Motor neuron (in vitro differentiated cells): Measurements from ENCODE around the gene RNF130. TPM values are rescaled to one million over a fixed set of nuclear protein-coding genes. Genes with fewer than 3 reads are reported as not detected.

Experiments used
- ATAC-seq, 8 experiments: fragments of 200-7000 bp; cut with Tn5 transposase; replicated peaks in 6 of 8; 2 replicates each; pipeline ENCODE4 v1.8.0; 2021; ENCODE audit warnings: mild to moderate bottlenecking in 8 of 8, moderate library complexity in 8 of 8
- H3K27ac ChIP-seq, 2 donors: fragments of 250-450 bp; sonication (Bioruptor Pico); 2 replicates each; pipeline ENCODE4 v1.9.0; 2021; ENCODE audit warnings: antibody characterized with exemption in 2 of 2, mild to moderate bottlenecking in 2 of 2, moderate library complexity in 1 of 2
- H3K4me1 ChIP-seq, 2 donors: fragments of 250-450 bp; sonication (Bioruptor Pico); replicated peaks in 1 of 2; 2 replicates each; pipeline ENCODE4 v1.6.1; 2021; ENCODE audit warnings: antibody characterized with exemption in 2 of 2, mild to moderate bottlenecking in 2 of 2, moderate library complexity in 1 of 2
- H3K4me3 ChIP-seq, 5 donors: fragments of 250-450 bp; sonication (Bioruptor Pico); 2 replicates each; pipeline ENCODE4 v1.9.0; 2021; ENCODE audit warnings: antibody characterized with exemption in 5 of 5, mild to moderate bottlenecking in 5 of 5, moderate library complexity in 4 of 5
- WGBS, 10 experiments: fragments of 450-650 bp; shearing (Covaris generic); methylation state at CpG; one replicate each; pipeline ENCODE4 v1.0.0; 2022; 5-methylcytosine and 5-hydroxymethylcytosine counted together
- in situ Hi-C, 9 experiments: fragments of 400-800 bp; cut with MboI; loops; one replicate each; pipeline ENCODE4 v1.15.0; 2021; ENCODE audit warnings: low sequenced_read_pairs in 9 of 9, low pct_unique_long_range_greater_than_20kb in 2 of 9; ENCODE audit not compliant: unreplicated experiment in 9 of 9
- total RNA-seq, 8 experiments: library from RNA; unstranded; fragments of 300-600 nt; gene quantifications; 2 replicates each; pipeline versions ENCODE4 v1.2.3 to v1.2.4, GENCODE V29; 2022

The RNF130 gene
- total RNA-seq, 8 experiments from 2014 or later = 28.4 to 69.9 (median 49.5) TPM

GRCh38 chr5:180060192-180060591 is 11.4 kb downstream of the RNF130 start:
- in situ Hi-C loops = no loop called here
- no peak overlapping the region for H3K27ac ChIP-seq
- ATAC-seq = no peak
- H3K4me3 ChIP-seq = no peak overlapping the region
- H3K4me1 ChIP-seq = peaks cover 2 to 9% of the 10 kb centered on the region in 2 donors
- WGBS, 10 experiments = 78 to 100% (median 96%) methylated on average over 1 to 7 of the region's 7 CpGs; no CpG with 5 or more reads in 1 of the 10 experiments

- no peak for ATAC-seq
- H3K4me1 ChIP-seq = peaks cover 6 to 9% of the 10 kb centered on the region in 2 donors
- in situ Hi-C loops = no loop called here
These were observed 12.2 kb downstream of the RNF130 start for GRCh38 chr5:180059326-180059725.

GRCh38 chr5:180056153-180056552 is 15.4 kb downstream of the RNF130 start:
- H3K4me1 ChIP-seq = peaks cover 32 to 37% of the 10 kb centered on the region in 2 donors
- H3K4me3 ChIP-seq = no peak overlapping the region
- ATAC-seq = peak in 1 of 8 experiments; percentile 56
- in situ Hi-C loops = no loop called here
- H3K27ac ChIP-seq = no peak overlapping the region
- 86 to 100% (median 100%) methylated on average over 1 of the region's 1 CpG for WGBS, 10 experiments

More at GRCh38 chr5:180059326-180059725, 12.2 kb downstream of the RNF130 start:
- no peak overlapping the region for H3K27ac ChIP-seq
- no peak overlapping the region for H3K4me3 ChIP-seq
- 80 to 96% (median 90%) methylated on average over 1 to 6 of the region's 6 CpGs for WGBS, 10 experiments

- in situ Hi-C loops = no loop called here
- Histone ChIP-seq H3K4me1 (peaks cover 41 to 42% of the 10 kb centered on the region in 2 donors), H3K4me3 (no peak overlapping the region), H3K27ac (no peak overlapping the region)
- ATAC-seq = no peak
- 37 to 83% (median 67%) methylated on average over 1 to 6 of the region's 6 CpGs for WGBS, 10 experiments
These were observed 17.3 kb downstream of the RNF130 start for GRCh38 chr5:180054226-180054625.

GRCh38 chr5:180053061-180053602 is 18.4 kb downstream of the RNF130 start:
- no peak overlapping the region for H3K4me3 ChIP-seq
- H3K27ac ChIP-seq = peak overlapping the region in 1 of 2 donors; percentile 40
- in situ Hi-C loops = no loop called here
- peak in 5 of 8 experiments; percentile 62 to 85 (median 69) for ATAC-seq
- peaks cover 42% of the 10 kb centered on the region in 2 donors for H3K4me1 ChIP-seq
- WGBS, 10 experiments = 51 to 86% (median 82%) methylated on average over 1 to 8 of the region's 8 CpGs; no CpG with 5 or more reads in 1 of the 10 experiments

GRCh38 chr5:180052211-180052818 is 19.2 kb downstream of the RNF130 start:
- 52 to 100% (median 87%) methylated on average over 1 to 5 of the region's 5 CpGs for WGBS, 10 experiments
- H3K27ac ChIP-seq = peak overlapping the region in 1 of 2 donors; percentile 40
- in situ Hi-C loops = no loop called here

GRCh38 chr5:180050121-180050940 is 21.2 kb downstream of the RNF130 start:
- H3K4me1 ChIP-seq = peaks cover 33 to 40% of the 10 kb centered on the region in 2 donors
- WGBS, 10 experiments = 46 to 83% (median 59%) methylated on average over 1 to 9 of the region's 9 CpGs; no CpG with 5 or more reads in 1 of the 10 experiments
- in situ Hi-C loops = no loop called here
- H3K4me3 ChIP-seq = no peak overlapping the region
- H3K27ac ChIP-seq = no peak overlapping the region
- peak in 2 of 8 experiments; percentile 13 to 55 for ATAC-seq

More at GRCh38 chr5:180052211-180052818, 19.2 kb downstream of the RNF130 start:
- no peak overlapping the region for H3K4me3 ChIP-seq
- ATAC-seq = peak in 5 of 8 experiments; percentile 28 to 84 (median 58)
- peaks cover 42% of the 10 kb centered on the region in 2 donors for H3K4me1 ChIP-seq

GRCh38 chr5:180049185-180049548 is 22.4 kb downstream of the RNF130 start:
- peak in 1 of 8 experiments; percentile 23 for ATAC-seq
- in situ Hi-C loops = no loop called here

GRCh38 chr5:180047667-180048066 is 23.9 kb downstream of the RNF130 start:
- peaks cover 18 to 20% of the 10 kb centered on the region in 2 donors for H3K4me1 ChIP-seq
- in situ Hi-C loops = no loop called here
- ATAC-seq = peak in 2 of 8 experiments; percentile 13 to 36
- no peak overlapping the region for H3K4me3 ChIP-seq
- 66 to 98% (median 91%) methylated on average over 4 to 8 of the region's 8 CpGs for WGBS, 10 experiments
- no peak overlapping the region for H3K27ac ChIP-seq

More at GRCh38 chr5:180049185-180049548, 22.4 kb downstream of the RNF130 start:
- WGBS, 10 experiments = 40 to 100% (median 70%) methylated on average over 1 of the region's 2 CpGs; no CpG with 5 or more reads in 4 of the 10 experiments
- no peak overlapping the region for H3K4me3 ChIP-seq
- H3K4me1 ChIP-seq = peaks cover 33 to 35% of the 10 kb centered on the region in 2 donors
- no peak overlapping the region for H3K27ac ChIP-seq

GRCh38 chr5:180046656-180047055 is 24.9 kb downstream of the RNF130 start:
- in situ Hi-C loops = no loop called here
- H3K4me3 ChIP-seq = no peak overlapping the region
- no peak for ATAC-seq
- WGBS, 10 experiments = 76 to 100% (median 97%) methylated on average over 2 to 5 of the region's 5 CpGs
- peaks cover 8 to 10% of the 10 kb centered on the region in 2 donors for H3K4me1 ChIP-seq
- H3K27ac ChIP-seq = no peak overlapping the region

GRCh38 chr5:180045889-180046499 is 25.6 kb downstream of the RNF130 start:
- Histone ChIP-seq H3K4me3 (no peak overlapping the region), H3K4me1 (peaks cover 8 to 10% of the 10 kb centered on the region in 2 donors), H3K27ac (no peak overlapping the region)
- in situ Hi-C loops = no loop called here
- ATAC-seq = no peak
- 90 to 100% (median 96%) methylated on average over 1 to 5 of the region's 30 CpGs; no CpG with 5 or more reads in 6 of the 10 experiments for WGBS, 10 experiments

- H3K4me3 ChIP-seq = no peak overlapping the region
- peak in 1 of 8 experiments; percentile 52 for ATAC-seq
- 40 to 100% (median 90%) methylated on average over 1 to 4 of the region's 4 CpGs; no CpG with 5 or more reads in 1 of the 10 experiments for WGBS, 10 experiments
- in situ Hi-C loops = no loop called here
- peaks cover 2 to 3% of the 10 kb centered on the region in 2 donors for H3K4me1 ChIP-seq
- no peak overlapping the region for H3K27ac ChIP-seq
These were observed 28.2 kb downstream of the RNF130 start for GRCh38 chr5:180043377-180043776.
